Tibial nerve (tissue), 4 donors: Measurements from ENCODE around the gene NCOA1.

Experiments
- EP300 ChIP-seq, 2 donors: sonication (generic); formaldehyde crosslinking; IDR thresholded peaks; one replicate each; pipeline ENCODE4 v1.6.1; 2017; ENCODE audit warnings: antibody characterized with exemption in 2 of 2, mild to moderate bottlenecking in 1 of 2
- POLR2A ChIP-seq, 2 donors: fragments of 450-650 bp; IDR thresholded peaks; one replicate each; pipeline ENCODE4 v1.6.1; 2017; ENCODE audit warnings: antibody characterized with exemption in 2 of 2, mild to moderate bottlenecking in 2 of 2, moderate library complexity in 2 of 2
- TF ChIP-seq, protein P1 (sequence below), 5 experiments: fragments of 200-600 bp in 3 of 5; fragments of 450-650 bp in 2 of 5; sonication (generic) in 3 of 5; IDR thresholded peaks; one replicate each; pipeline ENCODE4 v1.5.1; 2016 to 2019; ENCODE audit warnings: antibody characterized with exemption in 5 of 5, mild to moderate bottlenecking in 3 of 5, moderate library complexity in 2 of 5

DNA sequence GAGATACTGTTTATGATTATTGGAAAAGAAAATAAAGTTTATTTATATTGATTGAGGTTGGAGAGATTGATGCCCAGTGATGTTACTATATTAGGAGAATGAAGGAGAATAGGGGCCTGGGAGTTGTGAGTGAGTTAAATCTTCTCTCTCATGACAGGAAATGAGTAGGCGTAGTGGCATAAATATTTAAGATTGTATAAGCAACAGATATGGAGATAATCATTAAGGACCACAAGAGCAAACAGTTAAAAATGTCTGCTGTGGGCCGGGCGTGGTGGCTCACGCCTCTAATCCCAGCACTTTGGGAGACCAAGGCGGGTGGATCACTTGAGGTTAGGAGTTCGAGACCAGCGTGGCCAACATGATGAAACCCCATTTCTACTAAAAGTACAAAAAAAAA lies 239.4 kb downstream of the NCOA1 start:
- TF ChIP-seq POLR2A (IDR thresholded peaks at IDR 0.05), result no peak
- TF ChIP-seq, protein P1, sequence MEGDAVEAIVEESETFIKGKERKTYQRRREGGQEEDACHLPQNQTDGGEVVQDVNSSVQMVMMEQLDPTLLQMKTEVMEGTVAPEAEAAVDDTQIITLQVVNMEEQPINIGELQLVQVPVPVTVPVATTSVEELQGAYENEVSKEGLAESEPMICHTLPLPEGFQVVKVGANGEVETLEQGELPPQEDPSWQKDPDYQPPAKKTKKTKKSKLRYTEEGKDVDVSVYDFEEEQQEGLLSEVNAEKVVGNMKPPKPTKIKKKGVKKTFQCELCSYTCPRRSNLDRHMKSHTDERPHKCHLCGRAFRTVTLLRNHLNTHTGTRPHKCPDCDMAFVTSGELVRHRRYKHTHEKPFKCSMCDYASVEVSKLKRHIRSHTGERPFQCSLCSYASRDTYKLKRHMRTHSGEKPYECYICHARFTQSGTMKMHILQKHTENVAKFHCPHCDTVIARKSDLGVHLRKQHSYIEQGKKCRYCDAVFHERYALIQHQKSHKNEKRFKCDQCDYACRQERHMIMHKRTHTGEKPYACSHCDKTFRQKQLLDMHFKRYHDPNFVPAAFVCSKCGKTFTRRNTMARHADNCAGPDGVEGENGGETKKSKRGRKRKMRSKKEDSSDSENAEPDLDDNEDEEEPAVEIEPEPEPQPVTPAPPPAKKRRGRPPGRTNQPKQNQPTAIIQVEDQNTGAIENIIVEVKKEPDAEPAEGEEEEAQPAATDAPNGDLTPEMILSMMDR (IDR thresholded peaks at IDR 0.05), result no peak
- no peak for TF ChIP-seq EP300 (IDR thresholded peaks at IDR 0.05)
